GM12878 (cell line): ENCODE measurements around the gene COPS8. TPM values are rescaled to one million over a fixed set of nuclear protein-coding genes. Genes with fewer than 3 reads are reported as not detected.

Experiments
- ATAC-seq: fragments of 200-7000 bp; cut with Tn5 transposase; 3 replicates; pipeline ENCODE4 v1.9.1; 2020; ENCODE audit warnings: mild to moderate bottlenecking, moderate library complexity
- BruUV-seq: library from RNA; stranded (reverse); fragments of 400-500 nt; replicated peaks from 2 replicates; lab custom pipeline; 2021; lab: Mats Ljungman, UMichigan
- CTCF ChIA-PET: fragments of 300-600 bp; sonication (Branson Sonifier 250); formaldehyde crosslinking; extraction: SDS; loops from one replicate; lab custom pipeline; 2021; ENCODE audit warnings: inconsistent platforms; lab: Yijun Ruan, JAX
- POLR2A ChIA-PET: fragments of 350-600 bp; formaldehyde crosslinking; extraction: SDS; loops from one replicate; lab custom pipeline; 2021; ENCODE audit warnings: inconsistent platforms; lab: Charles Lee
- RAD21 ChIA-PET: fragments of 300-600 bp; sonication (Branson Sonifier 250); formaldehyde crosslinking; loops from one replicate; lab custom pipeline; 2023; ENCODE audit warnings: antibody characterized with exemption; ENCODE audit not compliant: unreplicated experiment; lab: Charles Lee
- SMC1A ChIA-PET: fragments of 300-600 bp; sonication (Branson Sonifier 250); formaldehyde crosslinking; loops from one replicate; lab custom pipeline; 2023; ENCODE audit not compliant: unreplicated experiment, uncharacterized antibody; lab: Charles Lee
- DNase-seq: peaks from one replicate; pipeline ENCODE4 v3.0.0-alpha.2; 2011; ENCODE audit warnings: low read depth, low spot score
- FAIRE-seq: peaks from 3 replicates; lab custom pipeline; 2011; peaks lifted over from hg19 to GRCh38; lab: Jason Lieb, UNC
- H2AFZ ChIP-seq: 2 replicates; pipeline ENCODE4 v1.6.0; 2011; ENCODE audit warnings: low read depth, low read length, control low read depth; ENCODE audit not compliant: control insufficient read depth
- H3K27ac ChIP-seq: 2 replicates; pipeline ENCODE4 v1.5.1; 2011; ENCODE audit warnings: control low read depth; ENCODE audit not compliant: control insufficient read depth, insufficient read depth
- H3K27me3 ChIP-seq, 2 experiments: replicated peaks in 1 of 2; 2 replicates each; pipeline versions ENCODE4 v1.6.0 to v1.6.1; 2011; ENCODE audit warnings: low read length in 1 of 2; ENCODE audit not compliant: control insufficient read depth in 2 of 2, insufficient read depth in 2 of 2
- H3K36me3 ChIP-seq, 2 experiments: 2 replicates each; pipeline ENCODE4 v1.5.1; 2011; ENCODE audit warnings: low read length in 1 of 2; ENCODE audit not compliant: control insufficient read depth in 2 of 2, insufficient read depth in 2 of 2
- H3K4me1 ChIP-seq: 2 replicates; pipeline ENCODE4 v1.6.1; 2011; ENCODE audit warnings: mild to moderate bottlenecking, low read length, moderate library complexity, mixed read lengths; ENCODE audit not compliant: control insufficient read depth, insufficient read depth
- H3K4me2 ChIP-seq: 2 replicates; pipeline ENCODE4 v1.6.0; 2011; ENCODE audit warnings: control low read depth; ENCODE audit not compliant: control insufficient read depth, insufficient read depth
- H3K4me3 ChIP-seq: fragments of 200-600 bp; sonication (generic); 2 replicates; pipeline ENCODE4 v1.5.1; 2016
- H3K79me2 ChIP-seq: 2 replicates; pipeline ENCODE4 v1.6.0; 2011; ENCODE audit warnings: low read length; ENCODE audit not compliant: control insufficient read depth, insufficient read depth
- H3K9ac ChIP-seq: 2 replicates; pipeline ENCODE4 v1.8.0; 2011; ENCODE audit warnings: low read length, control low read depth, mixed read lengths; ENCODE audit not compliant: control insufficient read depth, insufficient read depth
- H3K9me3 ChIP-seq: replicated peaks from 3 replicates; pipeline ENCODE4 v1.5.1; 2011; ENCODE audit warnings: mild to moderate bottlenecking, low read length; ENCODE audit not compliant: control insufficient read depth, insufficient read depth
- H4K20me1 ChIP-seq: 2 replicates; pipeline ENCODE4 v1.6.0; 2011; ENCODE audit not compliant: control insufficient read depth, insufficient read depth
- BHLHE40 ChIP-seq, 2 experiments: fragments of 450-650 bp in 1 of 2; IDR thresholded peaks; 2 replicates each; pipeline ENCODE4 v1.6.1; 2011 to 2017; ENCODE audit warnings: low read depth in 2 of 2, borderline replicate concordance in 1 of 2, improper control_type of control experiment in 1 of 2, low read length in 1 of 2, mild to moderate bottlenecking in 1 of 2
- CEBPB ChIP-seq, 2 experiments: fragments of 150-350 bp in 1 of 2; IDR thresholded peaks; 2 replicates each; pipeline ENCODE4 v1.6.1; 2012 to 2014; ENCODE audit warnings: low read depth in 2 of 2, low read length in 2 of 2, borderline replicate concordance in 1 of 2, inconsistent platforms in 1 of 2
- MTA2 ChIP-seq: fragments of 450-650 bp; IDR thresholded peaks from 2 replicates; pipeline ENCODE4 v1.6.1; 2016; ENCODE audit warnings: low read depth, mild to moderate bottlenecking, moderate library complexity
- NFXL1 ChIP-seq: fragments of 450-650 bp; IDR thresholded peaks from 2 replicates; pipeline ENCODE4 v1.6.1; 2017; ENCODE audit warnings: antibody characterized with exemption, mild to moderate bottlenecking, borderline replicate concordance
- NR2C2 ChIP-seq: IDR thresholded peaks from 2 replicates; pipeline ENCODE4 v1.6.1; 2011; ENCODE audit warnings: borderline replicate concordance, low read depth; ENCODE audit not compliant: control insufficient read depth, insufficient read length
- PAX8 ChIP-seq: fragments of 450-650 bp; IDR thresholded peaks from 2 replicates; pipeline ENCODE4 v1.6.1; 2017; ENCODE audit warnings: mild to moderate bottlenecking, moderate library complexity
- POU2F2 ChIP-seq: IDR thresholded peaks from 3 replicates; pipeline ENCODE4 v1.6.1; 2011; ENCODE audit warnings: low read depth, mild to moderate bottlenecking, low read length, borderline replicate concordance
- RFX5 ChIP-seq: IDR thresholded peaks from 2 replicates; pipeline ENCODE4 v1.6.1; 2011; ENCODE audit warnings: low read depth, low read length, improper control_type of control experiment
- SMC3 ChIP-seq: IDR thresholded peaks from 2 replicates; pipeline ENCODE4 v1.6.1; 2011; ENCODE audit warnings: low read length, improper control_type of control experiment, borderline replicate concordance
- TCF3 ChIP-seq: IDR thresholded peaks from 2 replicates; pipeline ENCODE4 v1.6.1; 2012; ENCODE audit warnings: low read depth, mild to moderate bottlenecking, low read length, borderline replicate concordance; ENCODE audit not compliant: insufficient read depth
- WGBS: methylation state at CpG from one replicate; pipeline ENCODE4 v1.1.6; 2016; ENCODE audit warnings: low lambda C conversion rate; ENCODE audit not compliant: insufficient replicate concordance, insufficient coverage; ENCODE audit errors: missing lambda C conversion rate; 5-methylcytosine and 5-hydroxymethylcytosine counted together
- in situ Hi-C: fragments of 300-500 bp; cut with MboI; formaldehyde crosslinking; loops from 9 replicates; pipeline ENCODE4 v1.14.3; 2018; ENCODE audit warnings: mixed read lengths
- intact Hi-C: fragments of 100-400 bp; cut with micrococcal nuclease; formaldehyde crosslinking; loops from one replicate; pipeline ENCODE4 v1.14.2; 2022; ENCODE audit not compliant: unreplicated experiment
- polyA plus RNA-seq, 11 experiments: library from polyadenylated mRNA; depleted of rRNA in 4 of 11; unstranded in 6 of 11; stranded (reverse) in 5 of 11; fragments of >200 nt; fragmentation: Nextera tagmentation in 4 of 11; fragmentation: Illumina TruSeq in 1 of 11; extraction: Ambion mirVana in 4 of 11; extraction: Trizol in 1 of 11; gene quantifications; 1 replicate in 1 of 11; 2 replicates in 10 of 11; pipeline versions ENCODE4 v1.2.1 to v1.2.3, GENCODE V29; 2011 to 2016; ENCODE audit warnings: inconsistent platforms in 2 of 11, missing spikeins in 2 of 11, low read depth in 1 of 11
- total RNA-seq, 4 experiments: library from RNA; depleted of rRNA in 3 of 4; stranded (reverse); fragments of >200 nt in 3 of 4; fragmentation: Illumina TruSeq in 1 of 4; extraction: Trizol in 1 of 4; gene quantifications; 2 replicates each; pipeline versions ENCODE4 v1.2.1 to v1.2.3, GENCODE V29; 2013 to 2021
- TF ChIP-seq, protein P1 (sequence below): IDR thresholded peaks from 2 replicates; pipeline ENCODE4 v1.6.1; 2011; ENCODE audit warnings: borderline replicate concordance, low read depth, mild to moderate bottlenecking, moderate library complexity, low read length; ENCODE audit not compliant: insufficient read depth, poor library complexity, severe bottlenecking

COPS8 gene
- total and polyA plus RNA-seq, 10 of the 15 experiments (the other 5 are each of a cell fraction or from before 2014, with no cell fraction given) = 44.0 to 134 (median 107) TPM

DNA sequence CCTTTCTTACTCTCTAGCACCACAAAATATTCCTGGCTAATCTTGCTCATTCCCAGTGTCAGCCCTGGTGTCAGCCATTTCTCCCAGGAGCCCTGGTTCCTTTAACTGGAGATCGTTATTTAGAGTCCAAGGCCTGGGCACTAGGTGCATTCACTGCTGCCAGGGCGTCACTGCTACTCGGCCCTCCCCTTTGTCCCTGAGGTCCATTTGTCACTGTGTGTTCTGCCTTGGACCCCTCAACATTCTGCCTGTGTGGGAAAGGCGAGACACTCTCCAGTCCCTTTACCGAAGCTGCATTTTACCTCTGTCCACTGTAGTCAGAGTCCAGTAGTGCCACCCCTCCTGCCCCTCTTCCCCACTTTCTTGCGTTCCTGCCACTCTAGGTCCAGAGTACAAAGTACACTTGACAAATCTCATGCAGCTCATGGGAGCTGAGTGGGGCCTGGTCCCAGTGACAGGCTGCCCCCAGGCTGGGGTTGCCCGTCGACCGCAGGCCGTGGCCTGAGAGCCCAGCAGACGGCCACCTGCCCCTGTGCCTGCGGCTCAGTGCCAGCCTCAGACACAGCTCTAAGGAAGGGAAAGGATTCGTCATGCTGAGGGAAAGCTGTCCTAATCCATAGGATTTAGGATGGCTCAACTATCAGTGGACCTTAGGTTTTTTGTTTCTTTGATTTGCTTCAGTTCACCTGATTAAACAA lies 52.1 kb downstream of the COPS8 start (continued):
- no peak for TF ChIP-seq SMC3
- no peak for TF ChIP-seq CEBPB (IDR thresholded peaks at IDR 0.05; ENCODE audit: borderline replicate concordance in 1 of 2, low read depth in 2 of 2, low read length in 2 of 2)
- TF ChIP-seq POU2F2 = no peak
- no peak for TF ChIP-seq RFX5
- no peak for TF ChIP-seq NFXL1

- Histone ChIP-seq H3K36me3 (no peaks in the 10 kb centered on the region), H3K9me3 (no peaks in the 10 kb centered on the region; the same call in 2 of the 3 replicates), H2AFZ (no peak overlapping the region), H3K27ac (no peak overlapping the region), H3K27me3 (no peaks in the 10 kb centered on the region), H4K20me1 (no peaks in the 10 kb centered on the region), H3K4me3 (no peak overlapping the region), H3K9ac (no peak overlapping the region), H3K4me1 (no peaks in the 10 kb centered on the region), H3K4me2 (no peak overlapping the region), H3K79me2 (no peaks in the 10 kb centered on the region)
- in situ Hi-C loops = no loop called here
- intact Hi-C loops = no loop called here
- DNase-seq = no peak
- 63% methylated on average over 14 of the region's 14 CpGs for WGBS
- ChIA-PET POLR2A (no interaction called here), SMC1A (no interaction called here), RAD21 (no interaction called here), CTCF (no interaction called here)
- TF ChIP-seq, protein P1, sequence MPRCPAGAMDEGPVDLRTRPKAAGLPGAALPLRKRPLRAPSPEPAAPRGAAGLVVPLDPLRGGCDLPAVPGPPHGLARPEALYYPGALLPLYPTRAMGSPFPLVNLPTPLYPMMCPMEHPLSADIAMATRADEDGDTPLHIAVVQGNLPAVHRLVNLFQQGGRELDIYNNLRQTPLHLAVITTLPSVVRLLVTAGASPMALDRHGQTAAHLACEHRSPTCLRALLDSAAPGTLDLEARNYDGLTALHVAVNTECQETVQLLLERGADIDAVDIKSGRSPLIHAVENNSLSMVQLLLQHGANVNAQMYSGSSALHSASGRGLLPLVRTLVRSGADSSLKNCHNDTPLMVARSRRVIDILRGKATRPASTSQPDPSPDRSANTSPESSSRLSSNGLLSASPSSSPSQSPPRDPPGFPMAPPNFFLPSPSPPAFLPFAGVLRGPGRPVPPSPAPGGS = peak; percentile 92
- TF ChIP-seq NR2C2 (peak; percentile 36), BHLHE40 (IDR thresholded peaks at IDR 0.05; ENCODE audit: borderline replicate concordance in 1 of 2, low read depth in 2 of 2, low read length in 1 of 2) (0 out of 4 replicates have a peak, but pooled peaks of 1 of the 2 experiments have one; percentile 13), TCF3 (0 out of 2 replicates have a peak, but pooled peaks have one; percentile 22), PAX8 (no peak), MTA2 (no peak)
- no TSS peak for BruUV-seq
- no peak for FAIRE-seq
- ATAC-seq = no peak
These were observed 53.5 kb downstream of the COPS8 start for GRCh38 chr2:237139123-237139675.
